T-helper 22 cell (primary cell): ENCODE results near the gene IDNK.

Experiments used
- DNase-seq: peaks from one replicate; pipeline ENCODE4 v3.0.0-alpha.2; 2020; ENCODE audit warnings: low read depth

The IDNK gene

DNA sequence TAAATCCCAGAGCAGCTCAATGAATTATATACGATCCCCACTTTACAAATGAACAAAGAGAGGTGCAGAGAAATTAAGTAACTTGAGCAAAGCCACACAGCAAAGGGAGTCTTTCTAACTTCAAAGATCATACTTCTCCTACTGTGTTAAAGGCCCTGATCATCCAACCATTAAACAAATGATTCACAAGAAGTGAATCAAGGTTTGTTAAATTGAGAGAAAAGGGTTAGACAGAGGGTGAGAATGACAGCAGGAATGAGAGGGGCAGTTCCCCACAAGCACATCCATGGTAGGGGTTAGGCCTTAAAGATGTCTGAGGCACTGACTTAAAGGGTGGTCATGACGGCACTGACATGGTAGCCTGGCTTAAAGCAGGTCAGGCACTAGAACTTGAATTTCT lies 10.7 kb downstream of the IDNK start:
- DNase-seq, result no peak

- no peak for DNase-seq
Measured at GRCh38 chr9:83636813-83637212, 13.9 kb downstream of the IDNK start.

DNA sequence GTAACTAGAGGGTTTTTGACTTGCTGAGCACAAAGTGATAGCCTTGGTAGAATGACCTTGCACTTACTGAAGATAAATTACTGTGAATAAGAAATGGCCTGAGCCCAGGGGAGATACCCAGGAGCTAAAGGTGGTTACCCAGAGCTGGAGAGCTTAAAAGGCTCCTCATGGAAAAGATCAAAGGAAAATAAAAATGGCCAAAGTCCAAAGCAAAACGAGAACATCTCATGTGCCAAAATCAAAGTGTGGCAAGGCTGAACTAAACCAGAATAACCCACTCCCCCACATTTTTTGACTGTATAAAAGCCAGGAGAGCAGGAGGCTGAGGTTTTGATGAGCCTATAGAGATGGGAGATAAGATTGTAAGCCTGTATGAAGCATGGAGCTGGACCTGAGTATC lies 14.4 kb downstream of the IDNK start:
- no peak for DNase-seq

GRCh38 chr9:83639266-83639665 lies 16.3 kb downstream of the IDNK start:
- DNase-seq, result no peak

DNA sequence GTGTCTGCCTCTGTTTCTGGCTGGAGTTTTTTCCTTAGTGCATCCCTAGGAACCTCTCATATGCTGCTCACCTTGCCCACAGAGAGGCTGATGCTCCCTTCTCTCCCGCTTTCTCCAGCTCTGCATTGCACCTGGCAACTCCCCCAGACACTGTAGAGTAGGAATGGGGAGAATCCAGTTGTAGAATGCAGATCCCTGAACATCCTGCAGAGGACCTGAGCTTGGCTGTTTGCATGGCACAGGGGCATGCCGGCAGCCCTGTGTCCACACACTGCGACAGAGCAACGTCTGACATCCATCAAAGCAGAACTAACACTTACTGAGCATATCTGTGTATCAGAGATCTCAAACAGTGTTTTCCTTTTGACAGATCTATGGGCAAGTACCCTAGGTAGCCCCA lies 19.9 kb downstream of the IDNK start:
- DNase-seq, result no peak

DNA sequence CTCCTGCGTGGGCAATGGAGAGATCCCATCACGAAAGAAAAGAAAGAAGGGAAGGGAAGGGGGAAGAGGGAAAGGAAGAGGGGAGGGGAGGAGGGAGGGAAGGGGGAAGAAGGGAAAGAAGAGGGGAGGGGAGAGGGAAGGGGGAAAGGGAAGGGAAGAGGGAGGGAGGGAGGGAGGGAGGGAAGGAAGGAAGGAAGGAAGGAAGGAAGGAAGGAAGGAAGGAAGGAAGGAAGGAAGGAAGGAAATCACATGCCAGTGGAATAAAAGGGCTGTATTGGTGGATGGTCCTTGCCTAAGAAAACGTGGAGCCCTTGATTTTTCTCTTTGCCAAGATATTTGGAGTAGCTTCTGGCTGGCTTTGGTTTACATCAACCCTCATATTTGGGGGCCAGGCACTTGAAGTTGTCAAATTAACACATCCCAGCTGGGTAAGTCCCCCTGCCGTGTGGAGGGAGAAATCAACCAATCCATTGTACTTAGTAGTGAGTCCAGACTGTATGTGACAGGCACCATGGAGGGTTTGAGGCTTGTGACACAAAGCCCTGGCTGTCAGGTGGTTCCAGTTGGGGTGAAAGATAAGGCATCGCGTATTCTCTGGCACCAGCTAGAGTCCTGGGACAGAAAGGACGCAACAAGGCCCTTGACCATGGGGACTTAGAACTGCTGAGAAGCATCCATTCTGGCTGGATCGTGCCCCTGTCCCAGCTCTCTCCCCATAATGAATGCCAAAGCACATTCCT lies 23.7 kb downstream of the IDNK start:
- DNase-seq, result no peak

DNA sequence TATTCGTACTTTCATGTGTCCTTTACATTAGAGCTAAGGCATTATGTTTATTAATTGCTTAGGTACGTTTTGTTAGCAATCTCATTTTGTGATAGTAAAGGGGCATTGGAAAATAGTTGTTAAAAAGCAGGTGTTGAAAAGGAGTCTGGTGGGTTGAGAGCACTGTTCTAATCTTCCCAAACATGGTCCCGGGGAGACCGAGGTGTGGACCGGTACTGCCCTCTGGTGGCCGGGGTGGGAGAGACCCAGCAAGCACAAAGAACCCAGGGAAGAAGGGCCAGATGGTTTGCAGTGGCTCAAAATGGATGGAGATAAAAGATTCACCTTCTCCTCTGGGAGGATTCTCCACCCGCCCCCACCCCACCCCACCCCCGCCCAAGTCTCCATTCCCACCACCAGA lies 26.1 kb downstream of the IDNK start:
- peak; percentile 32 for DNase-seq

DNA sequence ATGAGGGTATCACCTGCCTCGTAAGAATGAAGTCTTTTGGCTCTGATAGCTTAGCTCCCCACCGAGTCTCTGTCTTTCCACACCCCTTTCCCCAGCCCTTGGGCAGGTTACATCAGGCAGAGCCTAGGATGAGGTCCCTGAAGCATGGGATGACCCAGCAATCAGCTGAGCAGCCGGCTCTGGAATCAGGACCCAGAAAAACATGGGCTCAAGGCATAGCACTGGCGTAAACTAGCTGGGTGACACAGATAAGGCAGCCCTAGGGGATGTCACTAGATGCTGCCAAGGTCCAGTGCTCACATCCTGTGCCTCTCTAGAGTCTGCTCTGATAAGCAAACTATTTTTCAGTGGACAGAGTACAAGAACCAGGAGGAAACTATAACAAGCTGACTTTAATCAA lies 26.6 kb downstream of the IDNK start:
- no peak for DNase-seq

DNA sequence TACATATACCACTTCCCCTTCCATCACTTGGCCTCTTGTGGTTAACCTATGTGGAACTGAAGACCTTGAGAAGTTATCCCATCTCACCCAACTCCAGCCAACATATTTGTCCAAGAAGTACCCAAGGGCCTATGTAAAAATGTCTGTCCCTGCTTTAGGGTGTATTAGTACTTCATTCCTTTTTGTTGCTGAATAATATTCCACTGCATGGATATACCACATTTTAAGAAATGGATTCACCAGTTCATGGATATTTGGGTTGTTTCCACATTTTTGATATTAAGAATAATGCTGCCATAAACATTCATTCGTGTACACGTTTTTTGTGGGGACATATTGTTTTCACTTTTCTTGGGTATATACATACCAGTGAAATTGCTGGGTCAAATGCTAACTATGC lies 28.6 kb downstream of the IDNK start:
- no peak for DNase-seq

DNA sequence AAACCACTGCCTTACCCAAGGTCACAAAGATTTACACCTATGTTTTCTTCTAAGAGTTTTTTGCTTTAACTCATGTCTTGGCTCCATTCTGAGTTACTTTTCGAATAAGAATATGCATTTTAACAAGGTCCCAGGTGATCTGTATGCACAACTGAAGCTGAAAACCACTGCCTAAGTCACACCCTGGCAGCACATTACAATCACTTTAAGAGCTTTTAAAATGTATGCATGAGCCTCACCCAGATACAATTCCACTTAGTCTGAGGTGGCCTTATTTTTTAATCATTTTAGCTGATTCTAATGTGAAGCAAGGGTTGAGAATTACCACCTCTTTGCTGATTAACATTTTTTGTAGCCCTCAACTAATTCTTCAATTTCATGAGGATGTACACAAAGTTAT lies 29.5 kb downstream of the IDNK start:
- DNase-seq, result no peak

- no peak for DNase-seq
Measured at GRCh38 chr9:83655433-83655832, 32.5 kb downstream of the IDNK start.

DNA sequence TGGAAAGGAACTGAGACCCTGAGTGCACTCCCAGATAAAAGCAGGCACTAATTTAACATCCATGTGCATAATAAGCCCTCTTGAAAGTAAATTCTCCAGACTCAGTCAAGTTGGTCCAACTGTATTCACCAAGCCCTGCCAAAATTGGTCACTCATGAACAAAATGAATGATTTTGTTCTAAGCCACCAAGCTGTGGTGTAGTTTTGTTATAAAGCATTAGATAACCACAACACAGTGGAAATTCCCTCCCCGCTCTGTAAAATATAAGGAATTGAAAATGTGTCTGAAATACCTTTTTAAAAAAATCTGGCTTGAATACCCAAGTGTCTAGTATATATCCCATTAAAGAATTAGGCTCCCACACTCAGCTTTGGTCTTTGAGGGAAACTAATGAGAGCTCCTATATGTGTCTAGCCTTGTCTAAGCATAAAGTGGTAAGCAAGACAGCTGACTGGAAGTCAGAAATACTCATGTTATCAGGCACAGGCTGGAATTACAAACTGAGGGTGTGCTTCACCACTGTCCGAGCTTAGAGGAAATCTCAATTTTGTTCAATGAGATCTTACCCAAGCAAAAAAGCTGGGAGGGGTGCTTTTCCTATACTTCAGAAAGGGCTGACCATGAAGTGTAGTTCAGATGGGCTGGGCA lies 33.2 kb downstream of the IDNK start:
- DNase-seq, result no peak

DNA sequence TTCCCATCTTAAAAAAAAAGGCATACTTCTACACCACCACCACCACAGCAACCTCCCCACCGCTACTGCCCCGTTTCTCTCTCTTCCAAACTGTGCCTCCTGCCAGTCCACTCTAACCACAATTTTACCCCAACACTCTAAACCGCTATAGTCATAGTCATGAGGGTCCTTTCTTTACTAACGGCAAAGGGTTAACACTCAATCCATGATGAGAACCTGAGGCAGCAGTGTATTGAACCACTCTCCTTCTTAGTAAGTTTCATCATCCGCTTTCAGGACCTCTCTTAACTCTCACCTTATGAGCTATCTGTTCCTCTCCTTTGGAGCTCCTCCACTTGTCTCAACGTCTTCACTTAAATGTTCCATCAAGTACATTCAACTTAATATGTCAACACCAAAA lies 34.0 kb downstream of the IDNK start:
- DNase-seq, result no peak

- DNase-seq, result no peak
Measured at GRCh38 chr9:83662933-83663332, 40.0 kb downstream of the IDNK start.

DNA sequence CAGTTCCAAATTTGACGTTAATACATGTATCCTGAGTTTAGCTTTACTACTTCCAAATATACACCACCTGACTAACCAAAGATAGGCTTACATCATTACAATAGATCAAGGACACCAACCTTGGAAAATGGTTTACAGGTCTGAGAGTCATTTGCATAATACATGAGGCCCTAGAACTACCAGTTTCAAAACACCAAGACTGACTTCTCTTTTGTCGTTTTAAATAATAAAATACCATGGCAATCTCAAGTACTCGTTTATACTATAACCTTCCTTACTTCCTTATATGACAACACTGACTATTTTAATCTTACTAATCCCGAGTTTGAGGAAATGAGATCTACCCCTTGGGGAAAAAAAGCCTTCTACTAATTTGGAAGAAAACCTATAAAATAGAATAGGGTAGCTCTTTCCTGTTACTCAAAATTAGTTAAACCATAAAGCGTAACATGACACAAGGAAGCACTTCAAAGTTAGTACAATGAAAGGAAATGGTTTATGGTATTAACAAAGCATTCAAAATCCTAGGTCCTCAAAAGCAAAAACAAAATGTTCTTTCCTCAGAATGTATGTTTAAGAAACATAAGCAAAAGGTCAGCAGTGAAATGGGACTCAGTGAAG lies 42.7 kb downstream of the IDNK start:
- DNase-seq, result no peak

GRCh38 chr9:83669067-83669466 lies 46.1 kb downstream of the IDNK start:
- no peak for DNase-seq

GRCh38 chr9:83670381-83670780 lies 47.4 kb downstream of the IDNK start:
- DNase-seq, result no peak

GRCh38 chr9:83671451-83671850 lies 48.5 kb downstream of the IDNK start:
- DNase-seq, result no peak

- no peak for DNase-seq
Measured at GRCh38 chr9:83675466-83675865, 52.5 kb downstream of the IDNK start.

GRCh38 chr9:83677596-83677995 lies 54.7 kb downstream of the IDNK start:
- no peak for DNase-seq

- no peak for DNase-seq
Measured at GRCh38 chr9:83680233-83680632, 57.3 kb downstream of the IDNK start.

GRCh38 chr9:83681490-83681889 lies 58.5 kb downstream of the IDNK start:
- DNase-seq, result no peak

GRCh38 chr9:83688921-83689320 lies 66.0 kb downstream of the IDNK start:
- DNase-seq, result no peak

DNA sequence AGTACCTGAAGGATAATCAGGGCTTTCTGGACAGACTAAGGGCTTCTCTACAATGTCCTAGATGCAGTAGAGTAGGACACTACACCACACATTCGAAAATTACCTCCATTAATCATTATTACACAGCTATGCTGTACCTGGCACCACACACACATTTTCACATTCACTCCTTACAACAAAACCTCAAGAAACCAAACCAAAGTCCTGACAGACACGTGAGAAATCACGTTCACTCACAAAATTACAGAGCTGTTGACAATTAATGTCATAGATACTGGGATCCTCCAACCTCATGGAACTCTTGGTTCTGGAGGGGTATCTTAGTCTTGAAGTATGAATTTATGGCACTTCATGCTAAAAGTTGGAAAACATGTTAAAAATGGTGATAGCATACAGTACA lies 68.5 kb downstream of the IDNK start:
- DNase-seq, result no peak
